Panc1 (cell line): ENCODE data around the gene E2F2. TPM values are rescaled to one million over a fixed set of nuclear protein-coding genes. Genes with fewer than 3 reads are reported as not detected.

Experiments used
- ATAC-seq: fragments of 200-7000 bp; cut with Tn5 transposase; 2 replicates; pipeline ENCODE4 v1.9.1; 2020; ENCODE audit warnings: mild to moderate bottlenecking, moderate library complexity
- BruUV-seq: library from RNA; stranded (reverse); fragments of 400-500 nt; replicated peaks from 2 replicates; lab custom pipeline; 2021; lab: Mats Ljungman, UMichigan
- CTCF ChIA-PET: fragments of 300-600 bp; sonication (Branson Sonifier 250); formaldehyde crosslinking; loops from one replicate; lab custom pipeline; 2022; ENCODE audit warnings: antibody characterized with exemption; lab: Charles Lee
- POLR2A ChIA-PET: fragments of 300-600 bp; sonication (Branson Sonifier 250); formaldehyde crosslinking; loops from one replicate; lab custom pipeline; 2022; ENCODE audit warnings: antibody characterized with exemption; lab: Charles Lee
- DNase-seq: peaks from one replicate; pipeline ENCODE4 v3.0.0-alpha.2; 2010; ENCODE audit warnings: low read depth, low spot score
- H3K27ac ChIP-seq: 2 replicates; pipeline ENCODE4 v1.5.1; 2011; ENCODE audit warnings: mild to moderate bottlenecking, low read length, inconsistent platforms
- H3K27me3 ChIP-seq: fragments of 200-500 bp; sonication (Bioruptor generic); 2 replicates; pipeline ENCODE4 v1.6.0; 2014; ENCODE audit warnings: low read length, inconsistent platforms; ENCODE audit not compliant: control insufficient read depth, insufficient read depth
- H3K36me3 ChIP-seq: fragments of 200-500 bp; sonication (Bioruptor generic); 2 replicates; pipeline ENCODE4 v1.5.1; 2014; ENCODE audit warnings: inconsistent platforms, mild to moderate bottlenecking, low read length, moderate library complexity; ENCODE audit not compliant: control insufficient read depth, insufficient read depth
- H3K4me1 ChIP-seq: 2 replicates; pipeline ENCODE4 v1.5.1; 2011; ENCODE audit warnings: inconsistent platforms, mild to moderate bottlenecking, low read length, moderate library complexity; ENCODE audit not compliant: control insufficient read depth, insufficient read depth
- H3K4me3 ChIP-seq, 2 experiments: 2 replicates each; pipeline ENCODE4 v1.5.1; 2011 to 2012; ENCODE audit warnings: low read depth in 2 of 2, low read length in 2 of 2, mild to moderate bottlenecking in 2 of 2, inconsistent platforms in 1 of 2, moderate library complexity in 1 of 2
- H3K9me3 ChIP-seq: fragments of 200-500 bp; sonication (Bioruptor generic); 2 replicates; pipeline ENCODE4 v1.5.1; 2014; ENCODE audit warnings: low read depth, mild to moderate bottlenecking, inconsistent platforms, low read length, moderate library complexity; ENCODE audit not compliant: control insufficient read depth, insufficient read depth
- POLR2AphosphoS5 ChIP-seq: IDR thresholded peaks from 2 replicates; pipeline ENCODE4 v1.6.1; 2012; ENCODE audit warnings: mild to moderate bottlenecking, low read depth, low read length, moderate library complexity
- REST ChIP-seq, 2 experiments: IDR thresholded peaks; 2 replicates each; pipeline ENCODE4 v1.6.1; 2011 to 2012; ENCODE audit warnings: low read depth in 2 of 2, control low read depth in 1 of 2, low read length in 1 of 2, mild to moderate bottlenecking in 1 of 2, moderate library complexity in 1 of 2; ENCODE audit not compliant: insufficient read depth in 1 of 2
- SIN3A ChIP-seq: IDR thresholded peaks from 2 replicates; pipeline ENCODE4 v1.6.1; 2012; ENCODE audit warnings: low read depth, mild to moderate bottlenecking, low read length, moderate library complexity, borderline replicate concordance; ENCODE audit not compliant: insufficient read depth
- TCF7L2 ChIP-seq: IDR thresholded peaks from 2 replicates; pipeline ENCODE4 v1.6.1; 2011; ENCODE audit warnings: mild to moderate bottlenecking, low read depth, low read length, inconsistent platforms
- in situ Hi-C: cut with HindIII; loops from 2 replicates; pipeline ENCODE4 v1.10.0; 2016; ENCODE audit warnings: low sequenced_read_pairs, low pct_unique_long_range_greater_than_20kb
- intact Hi-C: fragments of 100-400 bp; cut with micrococcal nuclease; formaldehyde crosslinking; loops from one replicate; pipeline ENCODE4 v1.10.0; 2022; ENCODE audit not compliant: unreplicated experiment
- total RNA-seq: library from RNA; stranded (reverse); gene quantifications from one replicate; pipeline ENCODE4 v1.2.1, GENCODE V29; 2021; ENCODE audit not compliant: unreplicated experiment
- TF ChIP-seq, protein P1 (sequence below): fragments of 450-650 bp; IDR thresholded peaks from 2 replicates; pipeline ENCODE4 v1.5.1; 2017; ENCODE audit warnings: mild to moderate bottlenecking

The E2F2 gene
- total RNA-seq, 1 experiment from 2014 or later, result 9.5 TPM

DNA sequence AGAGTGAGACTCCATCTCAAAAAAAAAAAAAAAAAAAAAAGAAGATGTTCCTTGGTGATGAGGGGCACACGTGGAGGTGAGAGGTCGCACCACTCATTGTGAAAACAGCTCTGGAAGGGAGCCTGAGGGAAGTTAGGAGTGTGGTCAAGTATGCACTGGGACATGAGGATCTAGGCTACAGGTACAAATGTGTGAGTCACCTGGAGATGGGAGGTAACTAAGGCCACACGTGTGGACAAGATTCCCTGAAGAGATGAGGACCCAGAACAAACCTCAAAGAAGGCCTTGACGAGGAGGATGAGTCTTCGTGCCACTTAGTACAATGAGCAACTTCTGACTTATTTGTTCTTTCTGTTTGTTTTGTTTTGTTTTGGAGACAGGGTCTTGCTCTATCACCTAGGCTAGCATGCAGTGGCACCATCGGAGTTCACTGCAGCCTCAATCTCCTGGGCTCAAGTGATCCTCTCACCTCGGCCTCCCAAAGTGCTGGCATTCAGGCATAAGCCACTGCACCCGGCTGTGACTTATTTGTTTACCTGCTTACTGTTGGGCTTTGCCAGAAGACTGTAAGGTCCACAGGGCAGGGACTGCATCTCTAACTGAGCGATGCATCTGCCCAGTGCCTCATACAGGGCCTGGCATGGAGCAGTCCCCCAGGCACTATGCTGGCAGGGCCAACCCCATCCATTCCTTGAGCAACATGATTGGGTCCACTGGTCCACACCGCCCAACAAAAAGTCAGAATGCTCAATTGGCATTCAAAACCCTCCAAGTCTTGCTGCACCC, 53.5 kb downstream of the E2F2 start:
- no TSS peak for BruUV-seq
- no peaks in the 10 kb centered on the region for H3K36me3 ChIP-seq
- H3K27me3 ChIP-seq, result no peaks in the 10 kb centered on the region
- in situ Hi-C loops (no loop called here), intact Hi-C loops (no loop called here)
- ChIA-PET POLR2A (no interaction called here), CTCF (no interaction called here)
- no peak for DNase-seq
- H3K4me3 ChIP-seq, result no peak overlapping the region
- TF ChIP-seq POLR2AphosphoS5 (no peak), SIN3A (no peak), REST (IDR thresholded peaks at IDR 0.05; ENCODE audit: insufficient read depth in 1 of 2, low read depth in 2 of 2, low read length in 1 of 2) (no peak), TCF7L2 (no peak)
- TF ChIP-seq, protein P1, sequence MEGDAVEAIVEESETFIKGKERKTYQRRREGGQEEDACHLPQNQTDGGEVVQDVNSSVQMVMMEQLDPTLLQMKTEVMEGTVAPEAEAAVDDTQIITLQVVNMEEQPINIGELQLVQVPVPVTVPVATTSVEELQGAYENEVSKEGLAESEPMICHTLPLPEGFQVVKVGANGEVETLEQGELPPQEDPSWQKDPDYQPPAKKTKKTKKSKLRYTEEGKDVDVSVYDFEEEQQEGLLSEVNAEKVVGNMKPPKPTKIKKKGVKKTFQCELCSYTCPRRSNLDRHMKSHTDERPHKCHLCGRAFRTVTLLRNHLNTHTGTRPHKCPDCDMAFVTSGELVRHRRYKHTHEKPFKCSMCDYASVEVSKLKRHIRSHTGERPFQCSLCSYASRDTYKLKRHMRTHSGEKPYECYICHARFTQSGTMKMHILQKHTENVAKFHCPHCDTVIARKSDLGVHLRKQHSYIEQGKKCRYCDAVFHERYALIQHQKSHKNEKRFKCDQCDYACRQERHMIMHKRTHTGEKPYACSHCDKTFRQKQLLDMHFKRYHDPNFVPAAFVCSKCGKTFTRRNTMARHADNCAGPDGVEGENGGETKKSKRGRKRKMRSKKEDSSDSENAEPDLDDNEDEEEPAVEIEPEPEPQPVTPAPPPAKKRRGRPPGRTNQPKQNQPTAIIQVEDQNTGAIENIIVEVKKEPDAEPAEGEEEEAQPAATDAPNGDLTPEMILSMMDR, result no peak
- H3K4me1 ChIP-seq, result peaks cover 20% of the 10 kb centered on the region
- no peaks in the 10 kb centered on the region for H3K9me3 ChIP-seq
- no peak overlapping the region for H3K27ac ChIP-seq
- no peak for ATAC-seq

- Histone ChIP-seq H3K36me3 (no peaks in the 10 kb centered on the region), H3K27me3 (no peaks in the 10 kb centered on the region), H3K27ac (no peak overlapping the region), H3K4me1 (peaks cover 25% of the 10 kb centered on the region), H3K4me3 (no peak overlapping the region), H3K9me3 (no peaks in the 10 kb centered on the region)
- ATAC-seq, result no peak
- intact Hi-C loops, result no loop called here
- no peak for DNase-seq
- no peak for TF ChIP-seq POLR2AphosphoS5
- TF ChIP-seq, protein P1, result no peak
- no peak for TF ChIP-seq SIN3A
- TF ChIP-seq TCF7L2, result no peak
- no peak for TF ChIP-seq REST (IDR thresholded peaks at IDR 0.05; ENCODE audit: insufficient read depth in 1 of 2, low read depth in 2 of 2, low read length in 1 of 2)
- ChIA-PET POLR2A (interaction anchor here (0.7 kb wide), 1 partner anchor 57 kb away, joined by 3 read pairs; no protein-coding TSS in a partner anchor), CTCF (interaction anchor here (0.7 kb wide), 1 partner anchor 72 kb away, joined by 3 read pairs; no protein-coding TSS in a partner anchor)
- in situ Hi-C loops, result no loop called here
- no TSS peak for BruUV-seq
Measured at GRCh38 chr1:23475641-23476040, 55.4 kb downstream of the E2F2 start.
